Liver (tissue), 3 donors: ENCODE results near the gene COPS8.

ENCODE experiments used
- EGR1 ChIP-seq, 2 donors: IDR thresholded peaks; 2 replicates each; pipeline ENCODE4 v1.6.1; 2016 to 2018; ENCODE audit warnings: antibody characterized with exemption in 2 of 2, low read depth in 2 of 2
- FOXA1 ChIP-seq: IDR thresholded peaks from 2 replicates; pipeline ENCODE4 v1.6.1; 2016; ENCODE audit warnings: antibody characterized with exemption
- GABPA ChIP-seq, 2 donors: IDR thresholded peaks in 1 of 2; conservative IDR thresholded peaks in 1 of 2; 2 replicates each; pipeline ENCODE4 v1.6.1; 2016; ENCODE audit warnings: antibody characterized with exemption in 2 of 2, mild to moderate bottlenecking in 1 of 2, moderate library complexity in 1 of 2
- JUND ChIP-seq, 2 donors: IDR thresholded peaks; 2 replicates each; pipeline ENCODE4 v1.6.1; 2016; ENCODE audit warnings: antibody characterized with exemption in 2 of 2
- RXRA ChIP-seq, 2 donors: IDR thresholded peaks; 2 replicates each; pipeline ENCODE4 v1.6.1; 2017 to 2018; ENCODE audit warnings: antibody characterized with exemption in 2 of 2, mild to moderate bottlenecking in 1 of 2
- SP1 ChIP-seq: IDR thresholded peaks from 2 replicates; pipeline ENCODE4 v1.6.1; 2018; ENCODE audit warnings: antibody characterized with exemption, mild to moderate bottlenecking
- TAF1 ChIP-seq: conservative IDR thresholded peaks from 2 replicates; pipeline ENCODE4 v1.6.1; 2016; ENCODE audit warnings: antibody characterized with exemption, mild to moderate bottlenecking
- YY1 ChIP-seq: IDR thresholded peaks from 2 replicates; pipeline ENCODE4 v1.6.1; 2016; ENCODE audit warnings: antibody characterized with exemption, mild to moderate bottlenecking
- TF ChIP-seq, protein P1 (sequence below): fragments of 150-350 bp; IDR thresholded peaks from 2 replicates; pipeline ENCODE4 v1.5.1; 2017; ENCODE audit warnings: improper control_type of control experiment, low read depth, low read length; ENCODE audit not compliant: missing input control
- TF ChIP-seq, protein P2 (sequence below): IDR thresholded peaks from 2 replicates; pipeline ENCODE4 v1.6.1; 2016; ENCODE audit warnings: antibody characterized with exemption, mild to moderate bottlenecking
- TF ChIP-seq, protein P3 (sequence below): IDR thresholded peaks from 2 replicates; pipeline ENCODE4 v1.6.1; 2016; ENCODE audit warnings: antibody characterized with exemption
- TF ChIP-seq, protein P4 (sequence below): IDR thresholded peaks from 2 replicates; pipeline ENCODE4 v1.6.1; 2016; ENCODE audit warnings: antibody characterized with exemption
- TF ChIP-seq, protein P5 (sequence below): IDR thresholded peaks from 2 replicates; pipeline ENCODE4 v1.6.1; 2016; ENCODE audit warnings: antibody characterized with exemption
- donor health status: healthy.
- donor health status: healthy.

DNA sequence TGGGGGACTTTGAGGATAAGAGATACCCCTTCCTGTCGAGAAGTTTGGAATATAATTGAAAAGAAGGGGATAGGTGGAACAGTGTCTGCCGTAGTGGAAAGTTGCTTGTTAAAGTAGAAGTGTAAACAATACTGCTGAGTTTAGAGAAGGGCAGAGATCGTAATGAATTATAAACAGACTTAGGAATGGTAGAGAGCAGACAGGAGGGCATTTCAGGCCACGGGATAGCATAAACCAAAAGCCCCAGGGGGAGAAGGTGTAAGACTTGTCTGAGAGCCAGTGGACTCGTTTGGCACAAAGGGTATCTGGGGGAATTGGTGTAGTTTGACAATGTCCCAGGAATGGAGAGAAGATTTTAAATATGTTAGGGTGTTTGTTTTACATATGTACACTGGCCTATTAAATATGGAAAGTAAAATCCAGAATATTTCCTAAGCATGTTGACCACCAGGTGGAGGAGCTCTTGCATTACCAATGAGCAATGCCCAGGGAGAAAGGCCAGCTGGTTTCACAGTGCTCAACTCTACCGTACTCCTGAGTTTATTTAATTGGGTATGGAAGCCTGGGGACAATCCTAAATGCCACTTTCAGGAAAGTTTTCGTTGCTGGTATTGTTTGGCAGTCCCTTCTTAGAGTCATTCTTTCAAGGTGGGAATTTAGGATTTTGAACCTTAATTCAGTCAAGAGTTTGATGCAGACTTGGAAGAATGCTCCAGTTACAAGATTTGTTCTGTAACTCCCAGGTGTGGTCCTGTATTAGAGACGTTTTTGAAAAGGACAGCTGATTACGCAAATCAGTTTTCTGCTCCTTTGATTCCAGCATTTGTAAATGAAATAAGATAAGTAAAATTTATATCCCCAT lies 7.5 kb downstream of the COPS8 start:
- TF ChIP-seq, protein P1, sequence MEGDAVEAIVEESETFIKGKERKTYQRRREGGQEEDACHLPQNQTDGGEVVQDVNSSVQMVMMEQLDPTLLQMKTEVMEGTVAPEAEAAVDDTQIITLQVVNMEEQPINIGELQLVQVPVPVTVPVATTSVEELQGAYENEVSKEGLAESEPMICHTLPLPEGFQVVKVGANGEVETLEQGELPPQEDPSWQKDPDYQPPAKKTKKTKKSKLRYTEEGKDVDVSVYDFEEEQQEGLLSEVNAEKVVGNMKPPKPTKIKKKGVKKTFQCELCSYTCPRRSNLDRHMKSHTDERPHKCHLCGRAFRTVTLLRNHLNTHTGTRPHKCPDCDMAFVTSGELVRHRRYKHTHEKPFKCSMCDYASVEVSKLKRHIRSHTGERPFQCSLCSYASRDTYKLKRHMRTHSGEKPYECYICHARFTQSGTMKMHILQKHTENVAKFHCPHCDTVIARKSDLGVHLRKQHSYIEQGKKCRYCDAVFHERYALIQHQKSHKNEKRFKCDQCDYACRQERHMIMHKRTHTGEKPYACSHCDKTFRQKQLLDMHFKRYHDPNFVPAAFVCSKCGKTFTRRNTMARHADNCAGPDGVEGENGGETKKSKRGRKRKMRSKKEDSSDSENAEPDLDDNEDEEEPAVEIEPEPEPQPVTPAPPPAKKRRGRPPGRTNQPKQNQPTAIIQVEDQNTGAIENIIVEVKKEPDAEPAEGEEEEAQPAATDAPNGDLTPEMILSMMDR, result peak; percentile 9
- TF ChIP-seq GABPA (IDR thresholded peaks at IDR 0.05 in 1 of 2, conservative IDR thresholded peaks at IDR 0.05 in 1 of 2) (no peak), RXRA (IDR thresholded peaks at IDR 0.05) (no peak), TAF1 (no peak), EGR1 (IDR thresholded peaks at IDR 0.05; ENCODE audit: low read depth in 2 of 2) (no peak), FOXA1 (no peak), SP1 (no peak), JUND (IDR thresholded peaks at IDR 0.05) (no peak), YY1 (no peak)
- TF ChIP-seq, protein P2, sequence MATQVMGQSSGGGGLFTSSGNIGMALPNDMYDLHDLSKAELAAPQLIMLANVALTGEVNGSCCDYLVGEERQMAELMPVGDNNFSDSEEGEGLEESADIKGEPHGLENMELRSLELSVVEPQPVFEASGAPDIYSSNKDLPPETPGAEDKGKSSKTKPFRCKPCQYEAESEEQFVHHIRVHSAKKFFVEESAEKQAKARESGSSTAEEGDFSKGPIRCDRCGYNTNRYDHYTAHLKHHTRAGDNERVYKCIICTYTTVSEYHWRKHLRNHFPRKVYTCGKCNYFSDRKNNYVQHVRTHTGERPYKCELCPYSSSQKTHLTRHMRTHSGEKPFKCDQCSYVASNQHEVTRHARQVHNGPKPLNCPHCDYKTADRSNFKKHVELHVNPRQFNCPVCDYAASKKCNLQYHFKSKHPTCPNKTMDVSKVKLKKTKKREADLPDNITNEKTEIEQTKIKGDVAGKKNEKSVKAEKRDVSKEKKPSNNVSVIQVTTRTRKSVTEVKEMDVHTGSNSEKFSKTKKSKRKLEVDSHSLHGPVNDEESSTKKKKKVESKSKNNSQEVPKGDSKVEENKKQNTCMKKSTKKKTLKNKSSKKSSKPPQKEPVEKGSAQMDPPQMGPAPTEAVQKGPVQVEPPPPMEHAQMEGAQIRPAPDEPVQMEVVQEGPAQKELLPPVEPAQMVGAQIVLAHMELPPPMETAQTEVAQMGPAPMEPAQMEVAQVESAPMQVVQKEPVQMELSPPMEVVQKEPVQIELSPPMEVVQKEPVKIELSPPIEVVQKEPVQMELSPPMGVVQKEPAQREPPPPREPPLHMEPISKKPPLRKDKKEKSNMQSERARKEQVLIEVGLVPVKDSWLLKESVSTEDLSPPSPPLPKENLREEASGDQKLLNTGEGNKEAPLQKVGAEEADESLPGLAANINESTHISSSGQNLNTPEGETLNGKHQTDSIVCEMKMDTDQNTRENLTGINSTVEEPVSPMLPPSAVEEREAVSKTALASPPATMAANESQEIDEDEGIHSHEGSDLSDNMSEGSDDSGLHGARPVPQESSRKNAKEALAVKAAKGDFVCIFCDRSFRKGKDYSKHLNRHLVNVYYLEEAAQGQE, result no peak
- TF ChIP-seq, protein P3, sequence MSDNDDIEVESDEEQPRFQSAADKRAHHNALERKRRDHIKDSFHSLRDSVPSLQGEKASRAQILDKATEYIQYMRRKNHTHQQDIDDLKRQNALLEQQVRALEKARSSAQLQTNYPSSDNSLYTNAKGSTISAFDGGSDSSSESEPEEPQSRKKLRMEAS, result no peak
- TF ChIP-seq, protein P4, sequence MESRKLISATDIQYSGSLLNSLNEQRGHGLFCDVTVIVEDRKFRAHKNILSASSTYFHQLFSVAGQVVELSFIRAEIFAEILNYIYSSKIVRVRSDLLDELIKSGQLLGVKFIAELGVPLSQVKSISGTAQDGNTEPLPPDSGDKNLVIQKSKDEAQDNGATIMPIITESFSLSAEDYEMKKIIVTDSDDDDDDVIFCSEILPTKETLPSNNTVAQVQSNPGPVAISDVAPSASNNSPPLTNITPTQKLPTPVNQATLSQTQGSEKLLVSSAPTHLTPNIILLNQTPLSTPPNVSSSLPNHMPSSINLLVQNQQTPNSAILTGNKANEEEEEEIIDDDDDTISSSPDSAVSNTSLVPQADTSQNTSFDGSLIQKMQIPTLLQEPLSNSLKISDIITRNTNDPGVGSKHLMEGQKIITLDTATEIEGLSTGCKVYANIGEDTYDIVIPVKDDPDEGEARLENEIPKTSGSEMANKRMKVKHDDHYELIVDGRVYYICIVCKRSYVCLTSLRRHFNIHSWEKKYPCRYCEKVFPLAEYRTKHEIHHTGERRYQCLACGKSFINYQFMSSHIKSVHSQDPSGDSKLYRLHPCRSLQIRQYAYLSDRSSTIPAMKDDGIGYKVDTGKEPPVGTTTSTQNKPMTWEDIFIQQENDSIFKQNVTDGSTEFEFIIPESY, result no peak
- TF ChIP-seq, protein P5, sequence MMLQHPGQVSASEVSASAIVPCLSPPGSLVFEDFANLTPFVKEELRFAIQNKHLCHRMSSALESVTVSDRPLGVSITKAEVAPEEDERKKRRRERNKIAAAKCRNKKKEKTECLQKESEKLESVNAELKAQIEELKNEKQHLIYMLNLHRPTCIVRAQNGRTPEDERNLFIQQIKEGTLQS, result no peak
